Fibroblast of villous mesenchyme (primary cell): ENCODE results near the gene NAAA. TPM values are rescaled to one million over a fixed set of nuclear protein-coding genes. Genes with fewer than 3 reads are reported as not detected.
A peak's percentile ranks its signal among the peaks of the same experiment; 100 is the strongest.

Experiments
- DNase-seq: peaks from one replicate; pipeline ENCODE4 v3.0.0-alpha.2; 2010; ENCODE audit warnings: low read depth
- H3K4me3 ChIP-seq: 2 replicates; pipeline ENCODE4 v1.5.1; 2011; ENCODE audit warnings: low read depth, mild to moderate bottlenecking, low read length
- total RNA-seq: library from RNA; depleted of rRNA; stranded (reverse); fragments of >200 nt; gene quantifications from 2 replicates; pipeline ENCODE4 v1.2.3, GENCODE V29; 2012
- TF ChIP-seq, protein P1 (sequence below): IDR thresholded peaks from 2 replicates; pipeline ENCODE4 v1.5.1; 2012; ENCODE audit warnings: low read depth, mild to moderate bottlenecking, low read length; ENCODE audit not compliant: insufficient read depth

The NAAA gene
- total RNA-seq, 1 donor, result 54.8 TPM

DNA sequence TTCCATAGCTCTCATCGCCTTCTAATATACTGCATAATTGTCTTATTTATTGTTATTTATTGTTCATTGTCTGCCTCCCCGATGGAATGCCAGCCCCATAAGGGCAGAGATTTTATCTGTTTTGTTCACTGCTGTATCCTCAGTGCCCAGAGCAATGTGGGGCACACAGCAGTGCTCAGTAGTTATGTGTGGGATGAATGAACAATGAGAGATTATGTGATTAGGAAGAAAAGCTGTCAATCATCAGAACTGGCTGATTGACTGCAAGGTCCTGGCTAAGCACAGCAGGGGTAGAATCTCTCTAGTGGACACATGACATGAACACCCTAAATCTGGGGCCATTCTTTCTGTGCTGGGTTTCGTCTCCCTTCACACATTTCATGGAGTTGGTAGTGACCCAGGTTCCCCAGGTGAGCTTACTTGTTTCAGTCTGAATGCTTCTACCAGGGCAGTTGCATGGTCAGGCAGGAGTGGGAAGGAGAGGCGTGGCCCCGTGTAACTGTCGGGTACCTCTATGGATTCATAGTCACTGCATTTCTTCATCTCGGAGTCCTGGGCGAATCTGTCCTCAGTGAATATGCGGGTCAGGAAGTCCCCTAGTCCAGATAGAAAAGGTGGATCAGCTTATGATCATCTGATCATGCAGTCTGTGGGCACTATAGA, 51.1 kb downstream of the NAAA start:
- H3K4me3 ChIP-seq, result no peak overlapping the region
- TF ChIP-seq, protein P1, sequence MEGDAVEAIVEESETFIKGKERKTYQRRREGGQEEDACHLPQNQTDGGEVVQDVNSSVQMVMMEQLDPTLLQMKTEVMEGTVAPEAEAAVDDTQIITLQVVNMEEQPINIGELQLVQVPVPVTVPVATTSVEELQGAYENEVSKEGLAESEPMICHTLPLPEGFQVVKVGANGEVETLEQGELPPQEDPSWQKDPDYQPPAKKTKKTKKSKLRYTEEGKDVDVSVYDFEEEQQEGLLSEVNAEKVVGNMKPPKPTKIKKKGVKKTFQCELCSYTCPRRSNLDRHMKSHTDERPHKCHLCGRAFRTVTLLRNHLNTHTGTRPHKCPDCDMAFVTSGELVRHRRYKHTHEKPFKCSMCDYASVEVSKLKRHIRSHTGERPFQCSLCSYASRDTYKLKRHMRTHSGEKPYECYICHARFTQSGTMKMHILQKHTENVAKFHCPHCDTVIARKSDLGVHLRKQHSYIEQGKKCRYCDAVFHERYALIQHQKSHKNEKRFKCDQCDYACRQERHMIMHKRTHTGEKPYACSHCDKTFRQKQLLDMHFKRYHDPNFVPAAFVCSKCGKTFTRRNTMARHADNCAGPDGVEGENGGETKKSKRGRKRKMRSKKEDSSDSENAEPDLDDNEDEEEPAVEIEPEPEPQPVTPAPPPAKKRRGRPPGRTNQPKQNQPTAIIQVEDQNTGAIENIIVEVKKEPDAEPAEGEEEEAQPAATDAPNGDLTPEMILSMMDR, result no peak
- DNase-seq, result no peak

DNA sequence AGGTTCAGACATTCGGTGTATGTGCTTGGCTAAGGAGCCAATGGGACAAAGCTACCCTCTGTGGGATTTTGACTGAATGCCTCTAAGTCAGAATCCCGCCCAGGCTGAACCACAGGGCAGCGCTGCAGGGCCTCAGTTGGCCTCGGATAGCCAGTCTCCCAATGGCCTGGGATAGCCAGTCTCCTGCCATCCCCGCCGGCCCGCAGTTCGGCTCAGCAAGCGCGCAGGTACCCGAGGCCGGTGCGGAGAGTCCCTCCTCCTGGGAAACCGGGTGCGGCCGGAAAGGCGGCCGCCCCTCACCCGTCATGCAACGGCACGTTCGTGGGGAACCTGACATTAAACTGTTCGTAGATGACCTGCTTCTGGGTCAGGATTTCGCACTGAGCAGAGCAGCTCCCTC, 54.7 kb downstream of the NAAA start:
- DNase-seq, result no peak
- no peak overlapping the region for H3K4me3 ChIP-seq
- TF ChIP-seq, protein P1, result no peak

DNA sequence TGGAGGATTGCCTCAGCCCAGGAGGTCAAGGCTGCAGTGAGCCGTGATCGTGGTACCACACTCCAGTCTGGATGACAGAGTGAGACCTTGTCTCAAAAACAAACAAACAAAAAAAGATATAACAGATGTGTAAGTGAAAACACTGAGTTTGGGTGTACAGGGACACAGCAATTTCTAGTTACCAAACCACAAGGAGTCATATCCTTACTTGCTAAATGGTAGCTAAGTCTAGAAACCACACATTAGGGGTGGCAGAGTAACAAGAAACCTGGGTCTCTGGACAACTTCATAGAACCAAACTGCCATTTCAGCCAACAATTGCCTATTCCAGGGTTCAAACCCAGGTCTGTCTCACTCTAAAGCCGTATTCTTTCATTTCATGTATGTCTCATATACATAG, 59.3 kb downstream of the NAAA start:
- DNase-seq, result no peak
- TF ChIP-seq, protein P1, result no peak
- no peak overlapping the region for H3K4me3 ChIP-seq

DNA sequence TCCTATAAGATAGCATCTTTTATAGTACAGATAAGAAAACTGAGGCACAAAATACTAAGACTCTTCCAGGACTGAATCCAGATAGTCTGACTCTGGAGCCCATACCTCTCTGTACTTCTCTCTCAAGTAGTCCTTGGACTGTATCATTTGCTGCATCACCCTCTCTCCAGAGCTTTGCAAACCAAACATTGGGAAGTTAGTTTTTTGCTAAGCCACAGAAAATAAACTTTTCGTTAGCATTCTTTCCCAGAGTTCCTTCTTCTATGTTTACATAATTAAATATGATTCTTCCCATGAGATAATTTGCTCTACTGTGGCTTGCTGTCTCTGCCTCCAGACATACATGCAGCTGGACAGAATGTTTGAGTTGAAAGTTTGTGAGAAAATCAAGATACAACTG, 60.5 kb downstream of the NAAA start:
- DNase-seq, result peak; percentile 38

DNA sequence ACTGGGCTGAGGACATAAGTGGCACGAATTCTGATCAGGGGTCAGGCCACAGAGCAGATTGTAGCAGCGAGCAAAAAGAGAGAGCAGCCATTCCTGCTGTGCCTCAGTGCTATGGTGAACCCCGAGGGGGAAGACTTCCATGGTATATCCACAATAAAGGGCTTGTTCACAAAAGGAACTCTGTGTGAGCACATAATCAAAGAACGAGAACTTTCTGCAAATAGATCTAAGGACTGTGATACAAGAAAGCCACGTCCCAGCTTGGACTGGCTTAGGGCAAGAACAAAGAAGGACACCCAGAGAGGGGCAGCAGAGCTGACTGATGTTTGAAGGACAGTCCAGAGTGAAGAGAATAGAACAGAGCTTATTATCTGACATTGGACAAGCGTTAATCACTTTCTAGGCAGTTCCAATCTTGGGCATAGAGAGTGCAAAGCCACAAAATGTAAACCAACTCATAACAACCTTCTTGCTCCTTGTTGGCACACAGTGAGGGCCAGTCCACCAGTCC, 62.5 kb downstream of the NAAA start:
- no peak overlapping the region for H3K4me3 ChIP-seq
- DNase-seq, result no peak
- TF ChIP-seq, protein P1, result no peak

More for the DNA sequence above, 60.5 kb downstream of the NAAA start:
- TF ChIP-seq, protein P1, result no peak
- H3K4me3 ChIP-seq, result no peak overlapping the region

DNA sequence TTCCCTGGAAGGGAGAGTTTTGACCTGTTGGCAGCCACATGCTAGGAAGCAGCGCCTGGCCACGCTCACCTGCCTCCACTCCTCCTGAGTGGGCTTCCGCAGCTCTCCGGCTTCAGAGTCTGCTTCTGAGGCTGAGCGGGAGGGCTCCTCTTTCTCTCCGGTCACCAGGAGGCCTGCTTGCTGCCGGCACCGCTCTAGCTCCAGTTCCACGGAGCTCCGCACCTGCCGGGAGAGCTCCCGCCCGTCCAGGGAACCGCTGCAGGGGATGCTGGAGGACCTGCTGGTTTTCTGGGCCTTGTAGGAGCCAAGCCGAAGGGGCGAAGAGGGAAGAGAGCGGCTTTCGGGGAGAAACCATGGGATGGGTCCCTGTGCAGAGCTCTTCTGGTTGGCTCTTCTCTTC, 64.6 kb downstream of the NAAA start:
- H3K4me3 ChIP-seq, result no peak overlapping the region
- TF ChIP-seq, protein P1, result no peak
- no peak for DNase-seq

DNA sequence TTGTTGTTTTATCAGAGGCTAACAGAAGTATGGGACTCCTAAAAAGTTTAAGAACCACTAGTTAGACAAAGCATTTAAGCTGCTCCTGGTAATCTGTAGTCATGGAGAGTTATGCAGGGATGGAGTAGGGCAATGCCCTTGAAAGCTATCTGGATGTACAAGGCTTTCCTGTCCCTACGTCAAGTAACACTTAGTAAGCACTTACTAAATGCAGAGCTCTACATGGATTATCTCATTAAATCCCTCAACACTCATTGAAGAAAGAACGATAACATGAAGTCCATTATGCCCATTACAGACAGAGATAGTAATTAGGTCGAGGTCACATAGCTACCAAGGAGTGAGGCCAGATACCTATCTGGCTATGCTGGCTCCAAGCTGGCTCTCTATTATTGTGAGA, 71.7 kb downstream of the NAAA start:
- no peak overlapping the region for H3K4me3 ChIP-seq
- TF ChIP-seq, protein P1, result no peak

More for the DNA sequence above, 71.7 kb downstream of the NAAA start:
- no peak for DNase-seq
